NCI-H774 (cell line): Measurements from ENCODE around the gene HOTAIR.

Experiments
- DNase-seq: peaks from one replicate; lab custom pipeline; 2025; lab: John Stamatoyannopoulos, UW

HOTAIR gene

DNA sequence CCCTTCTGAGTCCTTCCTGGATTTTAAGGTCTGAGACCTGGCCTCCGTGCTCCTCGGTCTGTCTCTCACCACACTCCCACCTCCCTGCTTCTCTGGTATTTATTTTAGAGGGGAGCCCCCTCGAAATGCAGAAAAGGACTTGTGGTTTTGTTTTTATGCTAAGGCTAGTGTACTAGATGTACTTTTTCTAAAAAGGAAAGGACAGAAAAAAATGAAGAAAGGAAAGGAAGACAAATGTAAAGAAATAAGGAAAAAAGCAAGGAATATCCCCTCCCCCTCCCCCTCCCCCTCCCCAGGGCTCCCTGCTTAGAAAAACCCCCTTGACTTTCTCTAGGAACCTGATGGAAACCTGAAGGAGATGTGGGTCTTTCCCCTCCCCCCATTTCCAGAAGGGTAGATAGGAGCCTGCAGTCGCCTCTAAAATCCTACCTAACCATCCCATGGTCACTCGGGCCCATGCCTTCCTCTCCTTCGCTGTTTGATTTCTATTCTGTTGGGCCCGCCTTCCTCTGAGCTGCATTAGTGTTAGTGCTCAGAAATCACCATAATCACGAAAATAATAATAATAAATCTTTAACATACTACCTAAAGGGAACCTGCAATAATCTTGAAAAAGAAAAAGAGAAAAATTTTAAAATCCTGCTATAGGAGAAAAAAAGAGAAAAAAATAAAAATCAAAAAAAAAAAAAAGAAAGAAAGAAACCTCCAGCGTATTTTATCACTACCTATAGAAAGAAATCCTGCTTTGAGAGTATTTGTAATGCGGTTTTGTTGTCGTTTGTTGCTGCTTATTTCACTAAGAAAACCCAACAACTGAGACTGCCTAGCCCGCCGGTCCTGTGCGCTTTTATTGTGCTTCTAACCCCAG lies 37.1 kb upstream of the HOTAIR start:
- DNase-seq = no peak

DNA sequence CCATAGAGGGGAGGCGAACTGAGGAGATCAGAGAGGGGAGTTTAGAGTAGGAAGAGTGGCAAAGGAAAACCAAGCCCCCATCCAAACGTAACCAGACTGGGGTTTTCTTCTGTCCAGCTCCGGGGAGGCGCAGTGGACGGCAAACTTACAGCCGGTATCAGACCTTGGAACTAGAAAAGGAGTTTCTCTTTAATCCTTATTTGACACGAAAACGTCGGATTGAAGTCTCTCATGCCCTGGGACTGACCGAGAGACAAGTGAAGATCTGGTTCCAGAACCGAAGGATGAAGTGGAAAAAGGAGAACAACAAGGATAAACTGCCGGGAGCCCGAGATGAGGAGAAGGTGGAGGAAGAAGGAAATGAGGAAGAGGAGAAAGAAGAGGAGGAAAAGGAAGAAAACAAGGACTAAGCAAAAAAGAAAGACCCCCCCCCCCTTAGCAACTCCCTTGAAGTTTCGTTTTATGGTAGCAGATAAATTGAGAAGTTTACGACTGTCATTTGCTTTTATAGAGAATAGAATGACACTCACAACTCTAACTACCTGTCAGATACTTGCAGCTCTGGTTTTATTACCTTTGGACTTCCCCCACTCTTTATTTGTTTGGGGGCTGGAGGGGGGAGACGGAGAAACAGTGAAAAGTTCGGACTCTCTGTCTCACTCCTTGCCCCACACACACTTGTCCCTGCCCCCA lies 36.4 kb upstream of the HOTAIR start:
- no peak for DNase-seq

DNA sequence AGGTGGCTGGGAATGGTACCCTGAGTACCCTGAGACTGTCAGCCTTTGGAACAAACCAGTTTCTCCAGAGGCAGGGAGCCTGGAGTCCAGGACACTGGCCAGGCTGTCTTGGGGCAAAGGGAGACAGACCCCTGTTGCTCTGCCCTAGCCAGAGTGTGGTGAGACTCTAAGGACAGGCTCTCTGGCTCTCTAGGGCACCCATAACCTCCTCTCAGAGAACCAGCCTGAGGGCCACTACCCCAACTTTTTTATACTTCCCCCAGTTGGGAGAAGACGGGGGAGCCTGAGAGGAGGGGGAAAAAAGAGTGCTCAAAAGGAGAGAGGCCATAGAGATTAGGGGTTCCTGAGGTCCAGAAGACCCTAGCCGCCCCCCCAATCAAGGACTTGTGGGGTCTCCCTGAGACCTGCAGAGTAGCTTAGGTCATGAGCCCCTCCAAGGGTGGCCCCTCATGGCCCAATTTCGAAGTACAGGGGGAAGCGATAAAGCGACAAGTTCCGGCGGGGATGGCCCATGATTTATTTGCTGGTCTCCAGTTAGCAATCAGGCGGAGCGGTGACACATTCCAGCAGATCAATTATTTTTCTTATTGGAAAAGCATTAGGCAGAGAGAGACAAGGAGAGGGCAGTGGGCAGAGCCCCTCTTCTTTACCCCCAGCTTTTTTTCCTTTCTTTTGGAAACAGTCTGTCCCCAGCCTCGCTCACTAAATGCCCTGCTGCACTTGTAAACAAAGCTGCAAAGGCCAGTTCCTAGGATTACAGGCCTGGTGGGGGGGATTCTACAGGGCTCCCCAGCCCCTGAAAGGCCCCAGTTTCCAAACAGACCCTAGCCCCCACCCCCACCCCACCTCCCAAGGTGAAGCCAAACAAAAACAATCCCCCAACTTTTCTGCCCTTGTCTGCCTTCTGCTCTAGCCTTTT lies 35.6 kb upstream of the HOTAIR start:
- no peak for DNase-seq

DNA sequence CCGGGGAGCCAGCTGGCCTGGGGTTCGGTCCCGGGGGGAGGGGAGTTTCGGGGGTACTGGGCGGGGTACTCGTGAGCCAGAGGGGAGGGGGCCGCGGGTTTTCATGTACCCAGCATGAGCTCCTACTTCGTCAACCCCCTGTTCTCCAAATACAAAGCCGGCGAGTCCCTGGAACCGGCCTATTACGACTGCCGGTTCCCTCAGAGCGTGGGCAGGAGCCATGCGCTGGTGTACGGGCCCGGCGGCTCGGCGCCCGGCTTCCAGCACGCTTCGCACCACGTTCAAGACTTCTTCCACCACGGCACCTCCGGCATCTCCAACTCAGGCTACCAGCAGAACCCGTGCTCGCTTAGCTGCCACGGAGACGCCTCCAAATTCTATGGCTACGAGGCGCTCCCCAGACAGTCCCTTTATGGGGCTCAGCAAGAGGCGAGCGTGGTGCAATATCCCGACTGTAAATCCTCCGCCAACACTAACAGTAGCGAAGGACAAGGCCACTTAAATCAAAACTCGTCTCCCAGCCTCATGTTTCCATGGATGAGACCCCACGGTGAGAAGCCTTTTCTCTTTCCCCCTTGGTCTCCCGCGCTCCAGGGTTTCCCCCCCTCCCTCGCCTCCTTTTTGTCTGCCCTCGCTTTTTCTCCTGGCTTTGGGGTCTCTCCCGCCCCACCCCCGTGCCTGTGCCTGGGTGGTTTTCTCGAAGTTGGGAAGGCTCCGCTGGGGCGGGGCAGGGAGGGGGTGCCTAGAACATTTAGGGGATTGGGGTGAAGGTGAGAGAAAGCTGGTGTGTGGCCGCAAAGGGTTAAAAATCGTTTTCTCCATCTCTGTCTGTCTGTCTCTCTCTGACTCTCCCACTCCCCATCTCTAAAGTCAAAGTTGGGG lies 34.7 kb upstream of the HOTAIR start:
- DNase-seq = no peak

DNA sequence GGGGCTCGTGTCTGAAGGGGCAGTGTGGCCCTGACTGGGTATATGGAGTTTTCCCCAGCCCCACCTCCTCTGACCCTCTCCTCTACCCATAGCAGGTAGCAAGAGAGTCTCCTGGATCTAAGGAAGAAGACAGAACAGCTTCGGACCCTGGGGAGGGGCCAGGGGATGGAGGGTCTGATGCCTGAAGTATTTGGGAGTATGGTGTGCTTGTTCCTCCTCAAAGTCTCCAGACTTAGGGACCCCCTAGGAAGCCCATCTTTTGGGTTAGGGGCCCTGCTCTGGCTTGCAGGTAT lies 33.5 kb upstream of the HOTAIR start:
- DNase-seq = no peak

DNA sequence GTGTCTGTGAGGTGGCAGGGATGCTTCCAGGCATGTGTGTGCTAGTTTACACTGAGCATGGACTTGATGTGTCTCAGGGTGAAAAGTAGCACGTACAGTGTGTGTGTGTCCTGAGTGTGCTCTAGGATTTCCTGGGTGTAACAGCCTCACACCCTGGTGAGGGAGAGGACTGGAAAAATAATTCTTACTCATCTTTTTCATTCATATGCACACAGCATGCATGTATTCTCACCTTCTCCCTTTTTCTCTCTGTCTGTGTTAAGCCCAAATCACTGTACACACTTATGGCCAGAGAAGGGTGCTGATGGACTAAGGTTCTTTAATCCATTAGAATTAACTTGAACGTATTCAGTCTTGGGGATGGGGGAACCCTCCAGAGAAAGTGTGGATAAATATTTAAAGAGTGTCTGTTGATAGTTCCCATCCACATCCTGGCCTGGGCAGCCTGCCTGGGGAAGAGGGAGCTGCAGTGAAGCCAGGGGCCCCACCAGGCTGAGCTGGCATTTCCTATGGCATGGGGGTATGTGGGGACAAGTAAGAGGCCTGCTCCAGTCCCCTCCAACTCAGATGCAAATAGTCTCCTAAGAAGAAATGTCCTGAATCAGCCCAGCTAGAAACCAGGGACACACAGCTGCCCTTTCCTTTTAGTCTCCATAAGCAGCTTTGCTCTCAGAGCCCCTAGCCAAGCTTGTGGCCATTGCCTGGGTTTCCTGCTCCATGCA lies 32.9 kb upstream of the HOTAIR start:
- no peak for DNase-seq

DNA sequence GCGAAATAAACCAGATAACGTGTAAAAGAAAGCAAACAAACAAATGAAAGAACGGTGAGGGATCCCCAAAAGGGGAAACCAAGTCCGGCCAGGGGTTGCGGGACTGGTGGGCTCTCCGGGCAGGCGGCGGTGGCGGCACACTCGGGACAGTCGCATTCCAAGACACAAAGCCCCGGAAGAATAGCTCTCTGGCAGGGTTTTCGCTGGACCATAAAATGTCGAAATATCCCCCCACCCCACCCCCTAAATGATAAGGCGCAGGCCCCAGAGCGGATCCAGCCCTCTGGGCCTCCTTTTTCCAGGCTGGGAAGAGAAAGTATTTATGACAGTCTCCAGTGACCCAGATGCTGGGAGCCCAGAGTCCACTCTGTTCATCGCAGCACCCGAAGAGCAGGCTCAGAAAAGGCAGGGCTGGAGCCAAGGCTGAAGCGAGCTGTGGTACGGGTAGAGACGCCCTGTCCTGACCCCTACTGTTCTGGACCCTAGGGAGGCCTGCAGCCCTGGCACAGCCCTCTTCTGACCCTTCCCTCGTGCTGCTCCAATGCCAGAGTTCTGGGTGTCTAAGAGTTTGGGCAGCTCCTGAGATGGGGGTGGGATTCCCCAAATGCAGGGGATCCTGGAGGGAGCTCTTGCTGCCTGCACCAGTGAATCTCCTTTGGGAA lies 31.9 kb upstream of the HOTAIR start:
- DNase-seq = no peak

DNA sequence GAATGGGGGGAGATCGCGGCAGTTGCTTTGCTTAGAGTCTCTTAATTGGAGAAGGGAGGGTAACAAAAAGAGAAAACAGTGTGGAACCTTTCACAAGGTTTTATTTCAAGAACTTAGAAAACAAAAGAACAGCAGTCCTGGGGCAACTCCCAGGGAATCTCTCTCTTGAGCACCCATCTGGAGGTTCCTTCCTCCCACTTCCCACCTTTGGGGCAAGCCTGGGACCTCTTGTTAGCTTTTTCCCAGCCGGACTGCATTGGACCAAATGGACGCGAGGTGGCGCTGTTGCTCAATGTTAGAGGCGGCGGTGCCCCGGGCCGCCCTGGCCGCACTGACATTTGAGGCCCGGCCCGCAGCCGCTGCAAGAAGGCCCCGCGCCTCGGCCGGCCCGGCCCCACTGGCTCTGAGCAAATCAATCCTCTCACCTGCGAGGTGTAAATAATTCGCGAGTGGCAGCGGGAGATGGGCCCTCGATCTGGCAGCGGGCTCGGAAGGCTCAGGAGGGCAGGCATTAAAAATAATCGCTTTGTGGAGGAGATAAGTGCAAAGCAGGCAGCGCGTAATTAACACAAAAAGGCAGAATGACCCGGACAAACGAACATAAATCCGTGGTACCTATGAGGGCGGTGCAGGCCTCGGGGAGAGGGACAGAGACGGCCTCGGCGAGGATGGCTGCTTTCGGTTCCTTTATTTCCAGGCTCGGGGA lies 31.3 kb upstream of the HOTAIR start:
- DNase-seq = peak; percentile 65

DNA sequence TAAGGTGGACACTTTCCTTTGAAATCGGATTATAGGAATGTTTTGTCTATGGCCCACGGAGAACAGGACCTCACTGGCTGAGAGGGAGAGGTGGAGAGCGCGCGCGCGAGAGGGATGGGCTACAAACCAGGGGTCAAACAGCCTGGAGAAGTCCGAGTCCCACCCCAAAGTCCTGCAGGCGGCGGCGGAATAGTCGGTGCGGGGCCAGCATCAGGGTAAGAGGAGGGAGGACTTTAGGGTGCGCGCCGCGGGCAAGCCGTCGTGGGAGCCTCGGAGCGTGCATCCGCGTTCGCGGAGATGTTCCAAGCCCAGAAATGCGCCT lies 30.7 kb upstream of the HOTAIR start:
- no peak for DNase-seq

DNA sequence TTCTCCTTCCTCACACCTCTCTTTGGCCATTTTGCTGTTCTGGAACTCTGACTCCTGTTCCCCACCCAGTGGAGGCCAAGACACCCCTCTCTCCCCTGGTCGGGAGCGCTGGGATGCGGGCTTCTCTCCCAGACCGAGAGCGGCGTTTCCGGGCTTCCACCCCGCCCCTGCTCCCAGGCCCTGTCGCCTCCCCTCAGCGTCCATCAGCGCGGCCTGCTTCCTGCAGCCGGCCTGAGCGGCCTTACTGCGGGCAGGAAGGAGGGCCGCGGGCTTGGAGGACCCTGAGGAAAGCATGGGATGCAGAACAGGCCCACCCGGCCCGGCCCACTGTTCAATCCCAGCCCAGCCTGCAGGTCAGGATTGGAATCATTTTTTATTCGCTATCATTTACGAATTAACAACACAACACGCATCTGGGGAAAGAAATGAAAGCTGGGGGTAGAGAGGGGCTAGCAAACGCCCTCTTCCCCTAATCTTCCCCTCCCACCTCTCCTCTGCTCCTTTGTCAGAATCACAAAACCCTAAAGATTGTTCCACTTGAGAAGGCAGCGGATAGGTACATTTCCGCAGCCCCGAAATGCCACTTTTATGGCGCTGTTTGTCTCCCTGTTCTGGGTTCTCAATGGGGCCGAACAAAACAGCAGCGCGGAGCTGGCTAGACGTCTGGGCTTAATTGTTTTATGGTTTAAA lies 30.2 kb upstream of the HOTAIR start:
- no peak for DNase-seq

DNA sequence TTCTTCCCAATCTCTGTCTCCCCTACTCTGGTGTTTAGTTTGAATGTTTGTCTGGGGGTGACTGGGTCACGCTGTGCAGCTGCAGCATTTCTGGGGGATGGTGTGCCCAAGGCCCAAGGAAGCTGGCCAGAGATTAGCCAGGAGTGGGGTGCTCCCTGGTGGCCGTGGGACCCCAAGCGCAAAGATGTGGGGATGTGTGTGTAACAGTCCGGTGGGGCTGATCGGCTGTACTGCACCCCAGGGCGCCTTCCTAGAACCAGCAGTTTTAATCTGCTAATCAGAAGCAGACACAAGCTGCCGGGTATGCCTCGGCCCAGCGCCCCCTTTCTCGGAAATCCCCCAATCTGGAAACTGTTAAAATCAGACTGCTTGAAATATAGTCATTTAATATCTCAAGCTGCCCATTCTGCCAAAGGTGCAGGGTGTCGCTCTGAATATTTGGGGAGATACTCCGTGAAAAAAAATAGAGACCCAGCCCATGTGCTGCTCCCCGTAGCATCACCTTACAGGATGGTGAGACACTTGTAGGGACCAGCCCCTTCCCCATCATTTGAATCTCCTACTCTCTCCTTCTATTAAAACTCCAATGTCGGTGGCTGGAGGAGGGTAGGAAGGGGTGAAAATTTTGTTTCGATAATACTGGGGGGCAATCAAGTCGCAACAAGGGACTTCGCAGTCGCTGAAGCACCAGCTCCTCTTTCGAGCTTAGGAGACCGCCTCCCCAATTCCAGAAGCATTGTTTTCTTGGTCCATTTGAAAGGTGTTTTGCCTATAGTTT lies 29.5 kb upstream of the HOTAIR start:
- no peak for DNase-seq

DNA sequence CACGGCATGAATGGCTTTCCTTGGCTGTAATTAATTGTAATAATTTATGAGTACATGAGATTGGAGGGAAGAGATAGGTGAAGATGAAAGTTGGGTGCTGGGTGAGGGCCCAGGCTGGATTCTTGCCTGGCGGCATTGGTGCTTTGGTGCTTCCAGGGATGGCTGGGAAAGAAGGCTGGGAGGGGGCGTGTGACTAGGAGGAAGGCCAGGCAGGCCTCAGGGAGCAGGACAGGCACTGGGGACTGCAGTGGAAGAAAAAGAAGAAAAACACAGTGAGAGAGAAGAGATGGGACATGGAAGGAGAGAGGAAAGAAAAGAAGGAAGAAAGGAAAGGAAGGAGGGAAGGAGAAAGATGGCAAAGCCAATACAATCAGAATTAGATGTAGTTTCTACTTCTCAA lies 28.9 kb upstream of the HOTAIR start:
- DNase-seq = no peak

DNA sequence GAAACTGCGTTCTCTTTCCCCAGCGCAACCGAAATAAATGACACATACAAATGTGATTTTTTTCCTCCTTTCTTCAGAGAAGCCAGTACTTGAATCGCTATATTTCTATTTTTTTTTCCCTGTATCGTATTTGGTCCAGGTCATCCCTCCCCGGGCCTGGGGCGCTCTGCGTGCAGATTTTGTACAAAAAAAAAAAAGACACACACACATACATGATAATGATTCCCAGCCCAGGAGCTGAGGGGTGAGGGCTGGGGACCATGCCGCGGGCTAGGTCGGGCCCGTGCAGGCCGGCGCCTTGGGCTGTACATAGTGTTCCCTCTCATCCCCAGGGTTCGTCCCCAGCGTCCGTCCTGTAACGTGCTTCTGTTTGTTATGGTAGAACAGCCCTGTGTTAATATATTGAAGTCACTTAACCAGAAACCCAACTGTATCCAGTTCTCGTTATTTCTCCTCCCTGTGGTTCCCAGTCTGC lies 28.2 kb upstream of the HOTAIR start:
- no peak for DNase-seq

DNA sequence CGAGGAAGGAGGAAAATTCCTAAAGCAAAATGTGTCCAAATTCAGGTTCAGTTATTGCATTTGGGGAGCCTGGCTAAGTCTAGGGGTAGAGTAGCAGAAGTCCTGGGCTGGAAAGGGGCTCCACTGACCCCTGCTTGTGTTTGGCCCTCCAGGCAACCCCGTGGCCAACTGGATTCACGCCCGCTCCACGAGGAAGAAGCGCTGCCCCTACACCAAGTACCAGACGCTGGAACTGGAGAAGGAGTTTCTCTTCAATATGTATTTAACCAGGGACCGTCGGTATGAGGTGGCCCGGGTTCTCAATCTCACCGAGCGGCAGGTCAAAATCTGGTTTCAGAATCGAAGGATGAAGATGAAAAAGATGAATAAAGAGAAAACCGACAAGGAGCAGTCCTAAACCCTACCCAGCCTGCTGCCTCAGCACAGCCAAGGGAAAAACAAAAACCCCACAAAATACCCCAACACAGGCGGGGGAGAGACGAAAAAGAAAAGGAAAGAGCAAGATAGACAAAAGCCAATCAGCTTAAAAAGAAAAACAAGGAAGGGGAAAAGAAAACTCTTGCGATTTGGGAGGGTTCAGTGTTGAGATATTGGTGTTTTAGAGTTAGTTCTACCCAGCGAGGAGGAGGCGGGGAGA lies 27.6 kb upstream of the HOTAIR start:
- DNase-seq = no peak

DNA sequence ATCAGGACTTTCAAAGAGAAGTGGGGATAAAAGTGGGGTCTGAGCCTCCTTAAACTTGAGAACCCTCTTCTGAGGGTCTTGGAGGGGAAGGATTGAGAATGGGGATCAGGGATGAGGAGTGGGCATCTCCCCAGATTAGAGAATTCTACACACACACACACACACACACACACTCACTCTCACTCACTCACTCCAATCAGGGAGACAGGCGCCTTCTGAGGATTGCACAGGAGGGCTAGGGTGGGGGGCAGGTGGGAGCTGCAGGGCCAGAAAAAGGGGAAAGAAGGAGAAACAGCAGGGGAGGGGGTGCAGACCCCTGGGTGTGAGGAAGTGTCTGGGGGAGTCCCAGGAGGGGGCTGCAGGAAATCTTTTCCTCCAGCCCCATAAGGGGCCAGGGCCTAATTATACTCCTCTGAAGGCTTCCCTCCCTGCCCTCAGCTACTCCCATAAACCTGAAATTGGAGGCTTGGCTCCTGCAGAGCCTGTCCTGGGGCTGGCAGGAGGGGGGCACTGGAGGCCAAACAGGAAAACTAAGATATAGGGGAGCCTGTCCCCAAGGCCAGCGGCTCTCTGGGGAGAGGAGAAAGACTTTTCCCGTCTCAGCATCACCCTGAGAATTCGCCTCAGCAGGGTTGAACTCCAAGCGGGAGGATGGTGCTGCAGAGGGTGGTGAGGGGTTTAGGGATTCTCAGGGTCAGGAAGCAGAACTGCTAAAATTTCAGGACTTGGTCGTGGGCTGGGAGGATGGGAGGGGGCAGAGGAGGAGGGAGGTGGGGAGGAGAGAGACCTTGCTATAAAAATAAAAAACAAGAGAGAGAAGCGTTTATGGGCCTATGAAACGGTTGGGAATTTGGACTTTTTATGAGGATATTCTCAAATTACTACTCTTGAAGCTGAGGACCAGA lies 26.8 kb upstream of the HOTAIR start:
- DNase-seq = no peak

DNA sequence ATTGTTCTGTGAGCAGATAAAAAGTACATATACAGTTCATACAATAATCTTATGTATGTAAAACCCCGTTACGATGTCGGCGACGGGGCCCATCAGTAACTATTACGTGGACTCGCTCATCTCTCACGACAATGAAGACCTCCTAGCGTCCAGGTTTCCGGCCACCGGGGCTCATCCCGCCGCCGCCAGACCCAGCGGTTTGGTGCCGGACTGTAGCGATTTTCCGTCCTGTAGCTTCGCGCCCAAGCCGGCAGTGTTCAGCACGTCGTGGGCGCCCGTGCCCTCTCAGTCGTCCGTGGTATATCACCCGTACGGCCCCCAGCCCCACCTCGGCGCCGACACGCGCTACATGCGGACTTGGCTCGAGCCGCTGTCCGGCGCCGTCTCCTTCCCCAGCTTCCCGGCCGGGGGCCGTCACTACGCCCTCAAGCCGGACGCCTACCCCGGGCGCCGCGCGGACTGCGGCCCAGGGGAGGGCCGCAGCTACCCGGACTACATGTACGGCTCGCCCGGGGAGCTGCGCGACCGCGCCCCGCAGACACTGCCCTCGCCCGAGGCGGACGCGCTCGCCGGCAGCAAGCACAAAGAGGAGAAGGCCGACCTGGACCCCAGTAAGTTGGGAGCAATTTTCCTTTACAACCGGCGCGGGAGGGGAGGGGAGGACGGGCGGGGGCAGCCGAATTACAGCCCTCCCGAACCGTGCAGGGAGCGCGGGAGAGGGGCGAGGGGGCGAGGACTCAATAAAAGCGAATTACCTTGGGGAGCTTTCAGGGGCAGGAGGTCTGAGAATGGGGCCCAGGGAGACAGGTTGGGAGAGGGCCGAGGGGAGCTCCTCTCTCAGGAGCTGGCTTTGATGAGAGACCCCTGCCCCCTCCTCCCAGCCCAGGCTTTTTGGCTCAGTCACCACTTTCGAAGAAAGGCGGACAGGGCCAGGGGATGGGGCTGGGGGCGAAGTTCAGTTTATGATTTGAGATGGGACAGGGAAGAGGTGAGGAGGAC lies 25.7 kb upstream of the HOTAIR start, which contains the start of gene HOXC9:
TSS of gene HOXC9 (plus strand) at position 46 of the 999 bp plus-strand sequence. CDS start at position 74, 28 bp downstream.
- no peak for DNase-seq
